ENCODE results near the gene SAE1.

GRCh38 chr19:47203254-47203653 is 72.6 kb downstream of the SAE1 start:
- no peak for TF ChIP-seq CTCF (IDR thresholded peaks at IDR 0.05)
- no peak for TF ChIP-seq POLR2A (IDR thresholded peaks at IDR 0.05)

Data from heart left ventricle (tissue), 13 donors.